RWPE1 (cell line): ENCODE data around the gene MISP3.

ENCODE experiments used
- CTCF ChIA-PET: fragments of 350-600 bp; sonication (Branson Sonifier 250); formaldehyde crosslinking; extraction: SDS; loops from one replicate; lab custom pipeline; 2021; lab: Yijun Ruan, JAX
- POLR2A ChIA-PET: fragments of 400-600 bp; formaldehyde crosslinking; extraction: SDS; loops from one replicate; lab custom pipeline; 2020; ENCODE audit warnings: antibody characterized with exemption; ENCODE audit not compliant: low non-redundant PET; lab: Yijun Ruan, JAX
- DNase-seq: peaks from one replicate; pipeline ENCODE4 v3.0.0; 2012; ENCODE audit warnings: low spot score
- H3K27ac ChIP-seq: fragments of 450-650 bp; 2 replicates; pipeline ENCODE4 v1.5.1; 2017
- CTCF ChIP-seq: fragments of 450-650 bp; conservative IDR thresholded peaks from 2 replicates; pipeline ENCODE4 v1.5.1; 2017; ENCODE audit warnings: low read depth, mild to moderate bottlenecking

The MISP3 gene

DNA sequence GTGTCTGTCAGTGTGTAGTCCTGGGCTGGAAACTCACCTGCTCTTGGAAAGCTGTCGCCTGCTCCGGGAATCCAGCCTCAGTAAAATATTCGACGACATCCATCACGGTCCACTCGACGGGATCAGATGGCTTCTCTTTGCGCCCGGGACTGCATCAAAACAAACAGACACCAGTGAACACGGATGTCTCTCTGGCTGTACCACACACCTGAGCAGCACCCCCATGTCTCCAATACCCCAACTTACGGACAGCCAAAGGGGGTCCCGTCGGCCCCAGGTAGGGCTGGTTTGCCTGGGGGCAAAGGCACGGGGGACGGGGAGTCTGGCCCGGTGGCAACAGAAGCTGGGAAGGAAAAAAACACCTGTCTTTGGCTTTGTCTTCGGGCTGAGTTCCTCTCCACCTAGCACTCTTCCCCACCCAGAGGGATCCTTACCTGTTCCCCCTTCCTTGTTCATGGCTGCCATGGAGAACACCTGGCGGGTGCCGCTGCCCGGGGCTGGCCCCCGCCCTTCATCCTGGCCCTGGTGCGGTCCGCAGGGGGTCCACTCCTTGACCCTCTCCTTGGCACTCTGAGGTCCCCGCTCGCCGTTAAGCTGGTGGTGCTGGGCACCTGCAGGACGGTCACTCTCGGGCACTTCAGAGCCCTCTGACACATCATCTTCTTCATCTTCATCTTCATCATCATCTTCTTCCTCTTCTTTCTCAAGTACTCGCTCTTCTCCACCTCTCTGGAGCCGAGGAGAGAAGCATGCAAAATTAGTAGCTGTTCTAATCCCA is 16.2 kb downstream of the MISP3 start:
- ChIA-PET CTCF (interaction anchor here (0.5 to 0.6 kb wide), 3 partner anchors 30 to 259 kb away, joined by 3 to 4 read pairs (median 3); no protein-coding TSS in a partner anchor), POLR2A (no interaction called here)
- peak overlapping the region; percentile 92 for H3K27ac ChIP-seq
- TF ChIP-seq CTCF = no peak
- DNase-seq = no peak

GRCh38 chr19:14089412-14089661 is 16.8 kb downstream of the MISP3 start:
- peak overlapping the region; percentile 92 for H3K27ac ChIP-seq
- CTCF ChIA-PET = interaction anchor here (0.5 to 0.6 kb wide), 3 partner anchors 31 to 259 kb away, joined by 3 to 4 read pairs (median 3); no protein-coding TSS in a partner anchor
- TF ChIP-seq CTCF = no peak
- POLR2A ChIA-PET = no interaction called here
- no peak for DNase-seq

DNA sequence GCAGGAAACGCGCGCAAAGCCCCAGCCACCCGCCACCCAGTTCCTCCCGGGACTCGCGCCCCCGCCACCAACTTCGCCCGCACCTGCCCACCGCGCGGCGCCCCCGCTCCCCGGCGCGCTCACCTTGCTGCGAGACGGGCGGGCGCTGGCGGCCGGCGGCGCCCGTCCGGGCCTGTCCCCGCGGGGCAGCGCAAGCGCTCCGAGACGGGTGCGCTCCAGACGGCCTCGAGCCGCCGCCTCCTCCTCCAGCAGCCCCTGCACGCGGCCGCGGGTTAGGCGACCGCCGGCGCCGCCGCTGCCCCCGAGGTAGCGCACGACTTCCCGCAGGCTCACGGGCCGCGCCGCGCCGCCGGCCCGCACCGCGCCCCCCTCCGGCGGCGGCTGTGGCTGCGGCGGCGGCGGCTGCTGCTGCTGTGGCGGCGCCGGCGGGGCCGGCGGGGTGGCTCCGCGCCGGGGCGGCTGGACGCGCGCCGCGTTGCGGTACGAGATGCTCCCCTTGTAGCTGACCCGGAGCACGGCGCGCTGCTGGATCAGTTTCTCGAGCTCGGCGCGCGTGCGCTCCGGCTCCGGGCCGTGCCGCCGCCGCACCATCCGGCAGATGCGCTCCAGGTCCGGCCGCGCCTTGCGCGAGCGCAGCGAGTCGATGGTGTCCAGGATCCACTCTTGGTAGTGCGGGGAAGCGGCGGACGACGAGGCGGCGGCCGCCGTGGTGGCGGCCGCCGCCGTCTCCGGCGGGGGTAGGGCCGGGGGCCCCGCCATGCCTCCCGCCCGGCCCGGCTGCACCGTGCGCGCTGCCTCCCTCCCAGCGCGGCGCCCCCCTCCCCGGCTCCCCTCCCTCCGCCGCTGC is 17.3 kb downstream of the MISP3 start:
- peak overlapping the region; percentile 92 for H3K27ac ChIP-seq
- peak; percentile 44 for DNase-seq

GRCh38 chr19:14090509-14091080 is 18.0 kb downstream of the MISP3 start, which contains the start of gene SAMD1:
Gene SAMD1, minus strand, starts transcription at chr19:14090751.
- TF ChIP-seq CTCF = no peak
- CTCF ChIA-PET = no interaction called here
- POLR2A ChIA-PET = no interaction called here
- H3K27ac ChIP-seq = peak within 1 kb of the TSS; percentile 92
- peak; percentile 91 for DNase-seq

More for the DNA sequence above, 17.3 kb downstream of the MISP3 start:
- POLR2A ChIA-PET = interaction anchor here (0.7 kb wide), 1 partner anchor 33 kb away, joined by 3 read pairs; no protein-coding TSS in a partner anchor
- peak; percentile 38; the same call in 1 of the 2 replicates for TF ChIP-seq CTCF
- CTCF ChIA-PET = interaction anchor here (0.5 kb wide), 1 partner anchor 127 kb away, joined by 3 read pairs; no protein-coding TSS in a partner anchor

DNA sequence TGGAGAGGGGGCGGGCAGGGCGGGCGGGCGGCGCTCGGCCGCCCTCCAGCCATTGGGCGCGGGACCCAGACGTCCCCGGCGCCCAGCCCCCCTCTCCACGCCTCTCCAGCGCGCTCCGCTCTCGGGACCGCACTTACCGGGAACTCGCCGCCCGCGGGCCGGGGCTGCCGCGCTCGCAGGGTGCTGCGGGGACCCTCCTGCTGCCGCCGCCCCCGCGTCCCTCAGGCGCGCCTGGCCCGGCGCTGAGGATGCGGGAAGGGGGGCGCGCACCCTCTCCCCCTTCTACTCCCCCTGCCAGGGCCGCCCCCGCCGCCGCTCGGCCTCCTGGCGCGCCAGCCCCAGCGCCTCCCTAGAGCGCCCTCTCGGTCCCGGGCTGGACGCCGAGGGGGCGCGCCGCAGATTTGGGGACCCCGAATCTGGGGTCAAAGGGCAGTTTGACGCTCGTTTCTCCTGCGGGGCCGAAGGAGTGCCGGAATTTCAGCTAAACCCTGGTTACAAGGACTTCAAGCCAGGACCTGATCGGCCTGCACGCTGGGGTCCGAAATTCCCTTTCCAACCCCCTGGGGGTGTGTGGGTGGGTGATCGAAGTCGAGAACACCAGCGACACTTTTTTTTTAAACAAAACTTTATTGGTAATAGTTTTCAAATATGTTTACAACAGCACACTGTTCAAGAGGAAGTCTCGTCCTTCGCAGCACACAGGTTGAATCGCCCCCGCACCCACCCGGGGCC is 18.7 kb downstream of the MISP3 start:
- peak; percentile 42 for TF ChIP-seq CTCF
- CTCF ChIA-PET = no interaction called here
- POLR2A ChIA-PET = no interaction called here
- H3K27ac ChIP-seq = peak overlapping the region; percentile 92
- peak; percentile 43 for DNase-seq
